ENCODE results near the gene COMT.

- no peak for TF ChIP-seq CTCF (IDR thresholded peaks at IDR 0.05 in 2 of 3, conservative IDR thresholded peaks at IDR 0.05 in 1 of 3; ENCODE audit: insufficient read depth in 2 of 3, low read depth in 1 of 3, low read length in 3 of 3)
- TF ChIP-seq POLR2A (conservative IDR thresholded peaks at IDR 0.05) = no peak
These were observed 24.0 kb upstream of the COMT start for GRCh38 chr22:19917389-19918138.
